ENCODE data around the gene DHX58.

DHX58 gene

DNA sequence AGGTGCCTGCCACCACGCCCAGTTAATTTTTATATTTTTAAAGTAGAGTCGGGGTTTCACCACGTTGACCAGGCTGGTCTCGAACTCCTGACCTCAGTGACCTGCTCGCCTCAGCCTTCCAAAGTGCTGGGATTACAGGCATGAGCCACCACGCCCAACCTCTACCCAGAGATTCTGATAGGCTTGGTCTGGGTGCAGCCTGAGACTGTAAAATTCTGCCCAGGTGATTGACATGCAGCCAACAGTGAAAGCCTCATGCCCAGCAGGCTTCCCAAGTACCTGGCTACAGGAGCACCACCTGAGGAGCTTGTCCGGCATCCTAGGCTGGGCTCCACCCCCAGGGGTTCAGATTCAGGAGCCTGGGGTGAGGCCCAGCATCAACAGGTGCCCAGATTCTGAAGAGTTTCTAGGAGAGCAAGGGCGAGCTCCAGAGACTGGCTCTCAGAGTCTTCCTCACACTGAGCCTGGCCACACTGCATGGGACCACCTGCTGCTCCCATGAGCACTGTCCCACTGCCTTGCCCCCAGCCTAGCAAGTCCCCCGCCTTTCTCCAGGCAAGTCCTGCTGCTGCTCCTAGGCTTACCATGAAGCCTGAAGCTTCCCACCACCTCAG lies 30.9 kb downstream of the DHX58 start:
- DNase-seq (ENCODE audit: low spot score), result no peak

DNA sequence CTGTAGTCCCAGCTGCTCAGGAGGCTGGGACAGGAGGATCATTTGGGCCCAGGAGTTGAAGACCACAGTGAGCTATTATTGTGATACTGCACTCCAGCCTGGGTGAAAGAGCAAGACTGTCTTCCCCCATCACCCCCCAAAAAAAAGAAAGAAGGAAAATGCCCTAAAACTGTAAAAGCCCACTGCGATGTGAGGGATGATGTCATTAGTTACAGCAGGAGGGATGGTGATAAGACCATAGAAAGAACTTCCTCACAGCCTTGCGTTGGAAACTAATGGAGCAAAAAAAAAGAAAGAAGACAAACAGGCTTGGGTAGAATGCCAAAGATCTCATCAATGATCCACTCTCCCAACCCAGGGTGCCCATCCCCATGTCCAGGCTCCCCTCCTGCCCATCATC lies 33.0 kb downstream of the DHX58 start:
- DNase-seq (ENCODE audit: low spot score), result no peak

DNA sequence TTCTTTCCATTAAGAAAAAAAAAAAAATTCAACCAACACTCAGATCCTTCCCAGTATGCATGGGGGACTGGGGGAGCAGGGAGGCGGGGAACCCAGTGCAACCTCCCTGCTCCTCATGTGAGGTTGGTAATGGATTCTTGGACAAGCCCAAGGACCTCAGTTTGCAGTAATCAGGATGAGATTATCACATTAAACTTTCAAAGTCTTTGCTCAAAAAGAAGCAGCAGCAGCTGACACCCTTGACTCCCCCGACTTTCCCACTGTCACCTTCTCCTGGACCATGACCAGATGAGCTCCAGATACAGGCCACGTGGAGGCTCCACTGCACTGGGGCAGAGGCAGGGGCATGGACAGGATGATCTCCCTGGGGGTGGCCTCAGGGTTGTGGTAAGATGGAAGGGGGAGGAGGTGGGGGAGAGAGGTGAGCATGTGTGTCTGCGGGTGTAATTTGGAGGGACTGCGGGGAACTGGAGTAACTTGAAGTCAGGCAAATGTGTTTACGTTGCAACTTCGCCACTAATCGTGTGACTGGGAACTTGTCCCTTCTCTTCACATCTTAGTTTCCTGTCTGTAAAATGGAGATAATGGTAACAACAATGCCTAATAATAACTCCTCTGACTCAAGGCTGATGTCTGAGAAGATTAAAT lies 34.0 kb downstream of the DHX58 start:
- no peak for DNase-seq (ENCODE audit: low spot score)

DNA sequence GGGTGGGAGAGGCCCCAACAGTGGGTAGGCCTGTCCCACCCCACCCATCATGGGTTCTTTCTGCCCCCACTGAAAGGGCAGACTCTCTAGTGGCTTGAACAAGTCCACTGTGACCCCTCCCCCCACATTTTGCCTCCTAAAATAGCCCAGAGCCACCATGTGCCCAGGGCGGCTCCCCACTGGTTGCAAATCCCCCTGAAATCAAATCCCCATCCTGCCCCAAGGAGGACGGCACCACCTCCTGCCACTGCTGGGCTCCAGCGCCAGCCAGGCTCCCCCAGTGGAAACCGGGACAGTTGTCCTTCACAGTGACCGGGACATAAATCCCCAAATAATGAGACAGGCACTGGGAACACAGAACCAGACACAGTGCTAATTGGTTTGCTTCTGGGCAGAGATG lies 34.8 kb downstream of the DHX58 start:
- DNase-seq (ENCODE audit: low spot score), result no peak

DNA sequence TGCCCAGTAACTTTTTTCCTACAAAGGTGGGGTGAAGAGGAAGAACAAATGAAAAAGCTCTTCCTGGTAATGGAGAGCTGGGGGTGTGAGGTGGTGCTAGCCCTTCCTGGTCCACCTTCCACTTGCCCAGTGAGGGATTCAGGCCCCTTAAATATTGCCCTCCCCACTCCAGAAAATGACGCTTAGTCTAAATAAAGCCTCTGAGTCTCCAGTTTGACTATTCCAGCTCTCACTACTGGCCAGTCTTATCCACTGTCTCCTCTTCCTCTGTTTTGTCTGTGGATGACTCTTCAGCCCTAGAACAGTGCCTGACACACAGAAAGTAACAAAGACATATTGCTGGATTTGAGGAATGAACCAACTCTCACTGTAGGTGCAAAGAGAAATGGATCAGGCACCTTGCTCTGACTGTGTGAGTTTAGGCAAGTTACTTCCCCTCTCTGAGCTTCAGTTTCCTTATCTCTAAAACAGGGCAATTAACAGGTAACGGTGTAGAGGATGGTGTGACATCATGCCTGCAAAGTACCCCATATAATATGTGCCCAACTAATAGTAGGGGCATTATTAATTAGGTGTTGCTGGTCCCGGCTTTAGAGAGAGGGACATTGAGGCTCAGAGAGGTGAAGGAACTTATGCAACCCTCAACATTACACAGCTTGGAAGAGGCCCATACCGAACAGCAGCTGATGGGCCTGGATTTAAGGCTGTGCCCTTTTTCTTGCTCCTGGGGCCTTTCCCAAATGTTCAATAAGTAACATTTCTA lies 35.5 kb downstream of the DHX58 start:
- no peak for DNase-seq (ENCODE audit: low spot score)

DNA sequence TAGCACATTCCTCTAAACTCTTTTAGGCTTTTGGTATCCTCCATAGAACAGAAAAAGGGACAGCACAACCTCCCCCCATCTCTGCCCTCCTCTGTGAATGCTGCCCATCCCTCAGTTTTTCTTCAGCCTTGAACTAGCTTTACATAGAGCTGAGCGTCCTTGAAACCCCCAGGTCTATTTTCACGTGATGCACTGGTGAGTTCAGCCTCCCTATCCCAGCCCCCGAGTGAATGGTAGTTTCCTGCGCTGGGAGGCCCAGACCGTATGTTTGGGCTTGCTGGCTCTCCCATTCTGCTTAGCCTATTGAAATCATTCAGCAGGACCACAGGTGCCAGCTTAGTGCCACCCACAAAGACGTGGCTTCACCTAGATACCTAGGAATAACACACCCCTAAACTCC lies 36.7 kb downstream of the DHX58 start:
- DNase-seq (ENCODE audit: low spot score), result no peak

DNA sequence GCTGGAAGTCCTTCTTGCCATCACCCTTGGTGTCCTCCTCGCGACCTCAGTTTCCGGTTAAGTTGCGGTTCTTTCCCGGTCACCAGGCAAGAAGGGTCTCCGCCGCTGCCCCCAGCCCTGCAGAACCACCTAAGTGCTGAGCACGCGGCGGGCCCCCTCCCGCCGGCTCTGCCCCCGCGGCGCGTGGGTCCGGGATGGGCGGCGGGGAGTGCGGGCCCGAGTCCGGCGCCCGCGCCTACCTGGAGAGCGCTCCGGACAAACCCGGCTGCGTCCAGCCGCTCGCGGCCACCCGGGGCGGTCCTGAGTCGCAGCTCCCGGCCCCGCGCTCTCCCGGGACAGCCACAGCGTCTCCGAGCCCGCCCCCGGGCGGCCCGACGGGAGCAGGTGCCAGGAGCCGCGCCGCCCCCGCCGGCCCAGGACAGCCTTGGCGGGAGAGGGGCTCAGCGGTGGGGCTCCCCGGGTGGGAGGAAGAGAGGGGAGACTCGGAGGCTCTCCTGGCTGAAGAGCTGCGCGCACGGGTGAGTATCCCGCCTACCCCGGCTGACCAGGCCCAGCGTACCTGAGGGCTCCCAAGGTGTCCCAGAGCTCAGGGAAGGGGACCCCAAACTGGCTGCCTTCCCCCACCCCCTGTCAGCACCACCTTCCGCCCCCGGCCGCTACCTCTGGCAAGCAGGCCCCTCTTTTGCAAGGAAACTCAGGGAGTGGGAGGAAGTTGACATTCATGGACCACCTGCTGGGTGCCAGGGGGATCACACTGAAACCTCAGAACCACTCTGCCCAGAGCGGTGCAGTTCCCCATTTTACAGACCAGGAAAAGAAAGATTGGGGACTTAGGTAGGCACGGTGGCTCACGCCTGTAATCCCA lies 40.0 kb downstream of the DHX58 start:
- DNase-seq (ENCODE audit: low spot score), result no peak

DNA sequence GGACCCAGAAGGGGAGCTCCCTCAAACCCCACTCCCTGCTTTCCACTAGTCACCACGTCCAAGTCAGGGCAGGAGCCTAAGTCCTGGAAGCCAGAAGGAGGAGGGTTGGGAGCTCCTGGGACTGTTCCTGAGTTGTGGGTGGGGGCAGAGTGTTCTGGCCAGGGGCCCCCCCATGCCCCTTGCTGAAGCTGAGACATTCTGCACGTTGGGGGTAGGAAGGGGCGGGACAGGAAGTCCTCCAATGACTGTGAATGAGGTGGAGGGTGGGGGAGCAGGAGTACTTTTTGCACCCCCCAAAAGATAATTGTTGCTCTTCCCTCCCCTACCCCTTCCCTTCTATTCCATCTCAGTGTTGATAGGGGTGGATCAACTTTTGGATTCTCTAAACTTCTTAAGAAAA lies 40.7 kb downstream of the DHX58 start:
- DNase-seq (ENCODE audit: low spot score), result no peak

DNA sequence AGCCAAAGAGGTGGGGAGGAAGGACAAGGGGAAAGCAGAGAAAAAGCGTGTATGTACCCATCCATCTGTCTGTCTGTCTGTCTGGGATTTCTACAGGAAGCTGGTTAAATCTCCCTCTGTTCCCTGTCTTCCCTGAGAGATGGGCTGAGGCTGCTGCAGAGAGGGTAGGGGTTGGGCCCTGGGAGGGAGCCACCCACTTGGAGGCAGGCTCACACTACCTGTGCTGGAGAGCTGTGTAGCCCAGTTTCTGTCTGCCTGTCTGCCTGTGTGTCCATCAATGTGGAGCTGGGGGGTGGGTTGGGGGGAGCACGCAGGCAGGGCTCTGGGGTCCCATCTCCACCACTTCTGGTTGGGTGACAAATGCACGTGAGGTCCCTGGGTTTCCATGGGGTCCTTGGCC lies 43.5 kb downstream of the DHX58 start:
- DNase-seq (ENCODE audit: low spot score), result no peak

DNA sequence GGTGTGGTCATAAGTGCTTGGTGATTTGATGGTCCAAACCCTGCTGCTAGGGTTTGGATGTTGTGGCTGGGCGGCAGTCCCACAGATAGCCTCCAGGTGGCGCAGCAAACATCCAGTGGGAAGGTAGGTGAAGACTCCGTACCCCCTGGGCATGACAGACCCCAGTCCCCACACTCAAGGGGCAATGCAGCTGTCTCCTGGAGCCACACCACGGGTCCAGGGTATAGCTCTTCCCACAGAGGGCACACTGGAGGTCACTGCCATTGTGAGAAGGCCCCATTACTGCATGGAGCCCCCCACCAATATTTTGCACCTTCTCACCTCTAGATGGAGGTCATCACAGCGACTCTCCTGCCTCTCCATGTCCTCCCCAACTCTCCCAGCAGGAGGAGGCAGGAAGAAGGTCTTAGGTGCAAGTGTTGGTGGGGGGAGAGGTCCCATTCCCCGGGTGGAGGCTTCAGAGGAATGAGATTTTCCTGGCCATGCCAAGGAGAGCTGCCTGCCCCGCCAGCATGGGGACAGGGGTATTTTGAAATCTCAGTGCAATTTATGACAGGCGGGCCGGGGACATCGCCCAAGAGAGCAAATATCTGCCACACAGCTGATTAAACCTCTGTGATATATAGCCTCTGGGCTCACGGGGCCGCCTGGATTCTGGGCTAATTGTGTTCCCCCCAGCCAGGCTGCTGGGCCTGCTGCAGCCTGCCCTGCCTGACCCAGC lies 45.0 kb downstream of the DHX58 start:
- peak; percentile 67 for DNase-seq (ENCODE audit: low spot score)

DNA sequence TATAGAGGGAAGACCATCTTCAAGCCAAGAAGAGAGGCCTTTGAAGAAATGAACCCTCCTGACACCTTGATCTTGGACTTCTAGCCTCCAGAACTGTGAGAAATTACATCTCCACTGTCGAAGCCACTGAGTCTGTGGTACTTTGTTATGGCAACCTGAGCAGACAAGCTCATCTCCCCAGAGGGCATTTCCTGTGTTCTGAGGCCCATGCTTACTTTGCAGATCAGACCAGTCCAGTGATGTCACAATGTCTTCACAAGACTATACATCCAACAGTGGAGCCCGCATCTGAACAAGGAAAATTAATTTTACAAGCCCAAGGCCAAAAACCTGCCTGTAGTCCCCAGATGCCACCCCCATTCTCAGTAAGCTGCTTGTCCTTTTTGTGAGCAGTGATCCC lies 47.3 kb downstream of the DHX58 start:
- no peak for DNase-seq (ENCODE audit: low spot score)

DNA sequence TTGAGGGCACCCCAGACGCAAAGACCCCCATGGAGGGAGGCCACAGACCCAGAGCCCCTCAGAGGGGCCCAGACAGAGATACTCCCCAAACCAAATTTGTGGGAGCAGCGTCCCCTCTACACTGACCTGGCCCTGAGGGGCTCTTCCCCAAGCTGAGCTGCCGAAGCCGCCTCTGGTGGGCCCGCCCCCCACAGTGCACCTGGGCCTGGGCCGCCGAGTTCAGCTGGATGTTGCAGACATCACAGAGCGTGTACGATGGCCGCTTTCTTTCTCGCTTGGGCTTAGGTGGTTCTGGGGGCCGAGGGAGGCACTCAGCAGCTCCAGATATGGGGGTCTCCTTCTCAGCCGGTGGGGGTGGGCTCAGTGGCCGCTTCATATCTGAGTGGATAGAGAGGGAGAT lies 49.8 kb downstream of the DHX58 start:
- DNase-seq (ENCODE audit: low spot score), result no peak

DNA sequence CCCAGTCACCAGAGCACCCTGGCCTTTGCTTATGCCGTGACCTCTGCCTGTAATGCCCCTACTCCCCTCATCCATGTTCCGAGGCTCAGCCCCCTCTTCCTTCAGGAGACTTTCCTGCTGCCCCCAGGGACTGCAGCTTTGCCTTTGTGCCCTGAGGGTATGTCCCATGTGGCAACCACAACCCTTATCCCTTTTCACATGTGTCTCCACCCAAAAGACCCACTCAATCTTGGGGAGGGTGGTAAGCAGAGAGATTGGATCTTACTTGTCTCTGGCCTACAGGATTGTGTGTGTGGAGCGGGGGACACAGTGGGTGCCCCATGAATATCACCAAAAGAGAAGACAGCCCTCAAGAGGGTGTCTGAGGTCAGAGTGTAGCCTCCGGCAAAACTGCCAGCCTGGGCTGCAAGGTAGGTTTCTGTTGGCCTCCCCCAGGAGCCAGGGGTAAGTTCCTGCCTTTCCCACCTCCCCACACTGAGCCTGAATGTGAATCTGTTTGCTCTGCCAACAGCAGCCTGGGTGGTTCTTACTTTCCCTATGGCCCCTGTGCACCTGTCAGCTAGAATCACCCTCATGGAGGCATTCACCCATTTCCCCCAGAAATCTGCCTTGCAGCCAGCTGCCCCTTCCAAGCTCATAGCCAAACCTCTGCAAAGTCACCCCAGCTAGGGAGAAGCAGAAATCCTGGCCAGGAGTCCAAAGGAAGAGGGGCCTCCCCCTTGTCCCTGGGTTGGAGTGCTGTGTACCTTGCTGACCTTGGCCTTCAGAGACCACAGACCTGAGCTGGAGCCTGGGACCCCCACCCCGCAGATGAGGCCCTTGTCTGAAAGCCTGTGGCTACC lies 50.6 kb downstream of the DHX58 start:
- DNase-seq (ENCODE audit: low spot score), result no peak

DNA sequence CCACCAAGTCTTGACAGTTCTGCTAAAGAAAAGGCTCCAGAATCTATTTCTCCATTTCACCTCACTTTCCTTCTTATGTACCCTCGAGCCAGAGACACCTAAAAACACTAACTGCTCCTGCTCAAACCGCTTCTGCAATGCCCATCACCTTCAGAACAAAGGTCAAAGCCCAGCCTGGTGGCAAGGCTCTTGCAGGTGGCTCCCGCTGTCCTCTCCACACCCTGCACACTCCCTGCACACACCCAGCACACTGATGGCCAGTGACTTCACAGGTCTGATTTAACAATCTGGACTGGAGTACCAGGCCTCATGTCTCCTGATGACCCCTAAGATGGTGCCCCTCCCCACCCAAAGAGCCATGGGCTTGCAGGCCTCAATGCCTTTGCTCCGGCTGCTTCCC lies 52.3 kb downstream of the DHX58 start:
- DNase-seq (ENCODE audit: low spot score), result no peak

DNA sequence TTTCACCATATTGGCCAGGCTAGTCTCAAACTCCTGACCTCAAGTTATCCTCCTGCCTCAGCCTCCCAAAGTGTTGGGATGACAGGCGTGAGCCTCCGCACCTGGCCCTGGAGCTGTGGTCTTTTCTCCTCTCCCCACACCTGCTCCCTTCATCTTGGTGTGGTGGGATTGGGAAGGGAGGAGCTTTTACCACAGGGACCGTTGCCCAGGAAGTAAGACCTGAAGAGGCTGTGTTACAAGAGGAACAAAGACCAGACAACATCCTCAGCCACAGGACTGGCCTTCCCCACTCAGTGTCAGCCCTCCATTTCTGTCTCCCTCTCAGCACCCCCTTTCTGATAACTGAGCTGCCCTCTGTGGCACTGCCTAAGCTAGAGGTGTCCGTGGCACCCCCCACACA lies 52.7 kb downstream of the DHX58 start:
- DNase-seq (ENCODE audit: low spot score), result no peak

DNA sequence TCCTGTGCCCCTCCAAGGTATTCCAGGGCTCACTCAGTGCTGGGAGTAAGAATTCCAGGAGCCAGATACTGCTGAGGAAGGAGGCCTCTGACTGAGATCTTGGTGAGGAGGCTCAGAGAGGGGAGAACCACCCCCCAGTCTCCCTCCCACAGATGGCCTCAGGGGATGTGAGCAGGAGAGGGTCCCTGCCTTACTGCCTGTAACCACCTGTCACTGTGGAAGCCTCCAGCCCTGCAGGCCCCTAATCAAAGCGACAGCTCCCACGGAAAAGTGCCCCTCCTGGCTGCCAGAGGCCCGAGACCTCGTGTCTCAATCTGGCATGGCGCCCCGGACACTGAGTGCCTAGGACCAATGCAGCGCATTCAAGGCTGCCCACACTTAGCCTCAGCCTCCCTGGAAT lies 54.5 kb downstream of the DHX58 start:
- DNase-seq (ENCODE audit: low spot score), result no peak

DNA sequence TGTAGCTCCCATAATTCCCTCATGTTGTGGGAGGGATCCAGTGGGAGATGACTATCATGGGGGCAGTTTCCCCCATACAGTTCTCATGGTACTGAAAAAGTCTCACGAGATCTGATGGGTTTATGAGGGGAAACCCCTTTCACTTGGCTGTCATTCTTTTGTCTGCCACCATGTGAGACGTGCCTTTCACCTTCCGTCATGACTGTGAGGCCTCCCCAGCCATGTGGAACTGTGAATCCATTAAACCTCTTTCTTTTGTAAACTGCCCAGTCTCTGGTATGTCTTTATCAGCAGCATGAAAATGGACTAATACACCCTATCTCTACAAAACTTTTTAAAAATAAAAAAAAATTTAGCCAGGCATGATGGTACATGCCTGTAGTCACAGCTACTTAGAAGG lies 55.9 kb downstream of the DHX58 start:
- no peak for DNase-seq (ENCODE audit: low spot score)

DNA sequence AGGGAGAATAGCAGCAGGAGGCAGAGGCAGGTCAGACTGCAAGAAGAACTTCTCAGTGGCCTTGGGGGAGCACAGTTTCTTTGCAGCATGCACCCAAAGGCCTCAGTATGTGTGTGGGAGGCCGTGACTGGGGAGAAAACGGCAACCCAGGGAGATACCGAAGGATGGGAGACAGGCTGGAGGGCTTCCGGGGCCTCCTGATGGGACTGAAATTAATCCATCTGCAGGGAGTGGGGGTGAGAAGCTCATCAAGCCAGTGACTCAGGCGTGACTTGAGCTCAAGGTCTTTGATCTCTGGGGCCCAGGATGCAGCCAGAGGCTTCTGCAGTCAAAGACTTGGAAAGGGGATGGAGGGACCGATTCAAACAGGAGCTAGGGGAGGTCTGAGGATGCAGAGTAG lies 57.0 kb downstream of the DHX58 start:
- DNase-seq (ENCODE audit: low spot score), result no peak

DNA sequence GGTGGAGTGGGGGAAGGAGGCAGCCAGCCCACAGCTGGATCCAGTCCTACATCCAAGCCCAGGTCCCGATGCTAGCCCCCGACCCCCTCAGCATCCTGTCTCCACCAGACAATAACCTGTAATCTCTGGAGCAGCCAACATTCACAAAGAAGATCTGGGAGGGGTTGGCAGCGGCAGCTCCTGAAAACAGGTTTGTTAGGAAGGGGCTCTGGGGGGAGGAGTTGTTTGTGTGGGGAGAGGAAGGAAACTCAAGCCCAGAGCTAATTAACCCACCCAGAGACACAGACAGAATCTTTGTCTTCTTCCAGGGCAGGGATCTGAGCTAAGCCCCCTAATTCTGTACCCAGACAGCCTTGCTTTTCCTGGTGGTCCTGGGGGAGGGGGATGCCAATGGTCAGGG lies 57.5 kb downstream of the DHX58 start:
- DNase-seq (ENCODE audit: low spot score), result no peak

DNA sequence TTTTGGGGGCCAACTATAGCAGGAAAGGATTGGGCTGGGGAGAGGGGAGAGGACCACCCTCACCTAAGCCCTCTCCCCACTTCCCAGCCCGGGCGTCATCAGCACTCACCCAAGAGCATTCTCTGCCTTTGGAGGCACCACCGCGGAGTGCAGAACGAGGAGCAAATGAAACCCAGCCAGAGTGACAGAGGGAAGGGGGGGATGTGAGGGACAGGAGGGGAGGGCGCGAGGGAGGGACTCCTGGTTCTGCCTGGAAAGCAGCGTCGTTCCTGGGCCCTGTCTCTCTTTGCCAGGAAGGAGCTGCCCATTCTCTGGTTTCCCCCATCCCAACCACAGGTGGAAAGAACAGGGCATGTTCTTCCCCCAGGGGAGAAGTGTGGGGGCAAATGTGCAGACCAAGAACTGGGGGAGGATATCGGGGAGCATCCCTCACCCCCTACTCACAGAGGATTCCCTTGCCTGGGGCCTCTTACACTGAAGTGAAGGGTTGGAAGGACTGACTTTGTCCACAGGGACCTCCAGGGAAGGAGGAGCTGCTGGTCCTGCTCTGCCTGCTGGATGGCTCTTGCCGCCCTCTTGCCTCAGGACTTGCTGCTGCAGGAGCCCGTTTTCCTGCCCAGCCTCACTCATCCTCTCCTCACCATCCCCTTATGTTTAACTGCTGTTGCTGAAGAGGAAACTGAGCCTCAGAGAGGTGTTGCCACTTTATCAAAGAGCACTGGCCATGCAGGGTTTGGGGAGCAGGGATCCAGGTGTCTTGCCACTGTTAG lies 58.6 kb downstream of the DHX58 start:
- no peak for DNase-seq (ENCODE audit: low spot score)
